C4-2B (cell line): ENCODE data around the gene CDT1.

Source experiments
- H3K27ac ChIP-seq: fragments of 450-650 bp; 2 replicates; pipeline ENCODE4 v1.5.1; 2017
- CTCF ChIP-seq: fragments of 450-650 bp; conservative IDR thresholded peaks from 2 replicates; pipeline ENCODE4 v1.5.1; 2017; ENCODE audit warnings: mild to moderate bottlenecking
- ZFX ChIP-seq: fragments of 450-650 bp; IDR thresholded peaks from 2 replicates; pipeline ENCODE4 v1.6.1; 2017

CDT1 gene

GRCh38 chr16:88789594-88789993, 14.0 kb upstream of the CDT1 start:
- H3K27ac ChIP-seq, result no peak overlapping the region
- TF ChIP-seq ZFX (no peak), CTCF (no peak)

- no peak for TF ChIP-seq CTCF
- no peak for TF ChIP-seq ZFX
- H3K27ac ChIP-seq, result no peak overlapping the region
Measured at GRCh38 chr16:88790312-88791211, 13.0 kb upstream of the CDT1 start.

- TF ChIP-seq CTCF (no peak), ZFX (no peak)
- H3K27ac ChIP-seq, result no peak overlapping the region
Measured at GRCh38 chr16:88792078-88792550, 11.5 kb upstream of the CDT1 start.

- TF ChIP-seq ZFX (no peak), CTCF (no peak)
- no peak overlapping the region for H3K27ac ChIP-seq
Measured at GRCh38 chr16:88792668-88793250, 10.8 kb upstream of the CDT1 start.

- TF ChIP-seq ZFX (no peak), CTCF (no peak)
- no peak overlapping the region for H3K27ac ChIP-seq
Measured at GRCh38 chr16:88793251-88793954, 10.2 kb upstream of the CDT1 start.

- no peak for TF ChIP-seq CTCF
- TF ChIP-seq ZFX, result no peak
- H3K27ac ChIP-seq, result no peak overlapping the region
Measured at GRCh38 chr16:88796278-88796677, 7.3 kb upstream of the CDT1 start.

- H3K27ac ChIP-seq, result no peak overlapping the region
- TF ChIP-seq CTCF, result no peak
- no peak for TF ChIP-seq ZFX
Measured at GRCh38 chr16:88798073-88798472, 5.5 kb upstream of the CDT1 start.
